Uterus (tissue), 4 donors: Measurements from ENCODE around the gene IGF2BP2. TPM values are rescaled to one million over a fixed set of nuclear protein-coding genes. Genes with fewer than 3 reads are reported as not detected.
"Not testable (repeated sequence)": the region's sequence is repeated elsewhere in the genome, so short reads cannot be mapped to it uniquely, and the experiment has no call there.

ENCODE experiments used
- DNase-seq, 2 donors: peaks; one replicate each; pipeline ENCODE4 v3.0.0-alpha.2; 2019 to 2020
- H3K27ac ChIP-seq, 2 donors: fragments of 200-600 bp; sonication (generic); 1 replicate in 1 of 2; 2 replicates in 1 of 2; pipeline ENCODE4 v1.5.1; 2016 to 2018
- H3K27me3 ChIP-seq, 2 donors: fragments of 200-600 bp; sonication (generic); one replicate each; pipeline ENCODE4 v1.5.1; 2018 to 2019; ENCODE audit warnings: control low read depth in 1 of 2
- H3K36me3 ChIP-seq, 2 donors: fragments of 200-600 bp; sonication (generic); one replicate each; pipeline ENCODE4 v1.5.1; 2019; ENCODE audit warnings: control low read depth in 1 of 2
- H3K4me1 ChIP-seq, 2 donors: fragments of 200-600 bp; sonication (generic); one replicate each; pipeline ENCODE4 v1.5.1; 2018 to 2019; ENCODE audit warnings: control low read depth in 1 of 2
- H3K4me3 ChIP-seq, 2 donors: fragments of 200-600 bp; sonication (generic); 1 replicate in 1 of 2; 2 replicates in 1 of 2; pipeline ENCODE4 v1.5.1; 2018 to 2019; ENCODE audit warnings: mild to moderate bottlenecking in 1 of 2
- H3K9me3 ChIP-seq, 2 donors: fragments of 200-600 bp; sonication (generic); one replicate each; pipeline ENCODE4 v1.5.1; 2019; ENCODE audit warnings: control low read depth in 1 of 2
- POLR2A ChIP-seq, 2 donors: fragments of 450-650 bp; IDR thresholded peaks; one replicate each; pipeline ENCODE4 v1.6.1; 2016; ENCODE audit warnings: antibody characterized with exemption in 2 of 2, mild to moderate bottlenecking in 1 of 2, moderate library complexity in 1 of 2
- intact Hi-C: fragments of 100-400 bp; cut with DNase I; formaldehyde crosslinking; loops from one replicate; pipeline ENCODE4 v1.15.1; 2023; ENCODE audit warnings: low total_unique reads
- total RNA-seq, 4 donors: library from RNA; depleted of rRNA in 3 of 4; stranded (reverse); fragments of >200 nt in 3 of 4; gene quantifications; one replicate each; pipeline versions ENCODE4 v1.1.0 to v1.2.4, GENCODE V29; 2014 to 2023
- TF ChIP-seq, protein P1 (sequence below), 4 experiments: fragments of 200-600 bp in 2 of 4; fragments of 450-650 bp in 2 of 4; sonication (generic) in 2 of 4; IDR thresholded peaks; one replicate each; pipeline ENCODE4 v1.5.1; 2016 to 2019; ENCODE audit warnings: antibody characterized with exemption in 4 of 4, mild to moderate bottlenecking in 2 of 4, moderate library complexity in 1 of 4
- donor health status: DM: yes; HTN: yes; CAD: no.

The IGF2BP2 gene
- total RNA-seq, 4 donors from 2014 or later: 2.9 to 65.6 (median 13.1) TPM

DNA sequence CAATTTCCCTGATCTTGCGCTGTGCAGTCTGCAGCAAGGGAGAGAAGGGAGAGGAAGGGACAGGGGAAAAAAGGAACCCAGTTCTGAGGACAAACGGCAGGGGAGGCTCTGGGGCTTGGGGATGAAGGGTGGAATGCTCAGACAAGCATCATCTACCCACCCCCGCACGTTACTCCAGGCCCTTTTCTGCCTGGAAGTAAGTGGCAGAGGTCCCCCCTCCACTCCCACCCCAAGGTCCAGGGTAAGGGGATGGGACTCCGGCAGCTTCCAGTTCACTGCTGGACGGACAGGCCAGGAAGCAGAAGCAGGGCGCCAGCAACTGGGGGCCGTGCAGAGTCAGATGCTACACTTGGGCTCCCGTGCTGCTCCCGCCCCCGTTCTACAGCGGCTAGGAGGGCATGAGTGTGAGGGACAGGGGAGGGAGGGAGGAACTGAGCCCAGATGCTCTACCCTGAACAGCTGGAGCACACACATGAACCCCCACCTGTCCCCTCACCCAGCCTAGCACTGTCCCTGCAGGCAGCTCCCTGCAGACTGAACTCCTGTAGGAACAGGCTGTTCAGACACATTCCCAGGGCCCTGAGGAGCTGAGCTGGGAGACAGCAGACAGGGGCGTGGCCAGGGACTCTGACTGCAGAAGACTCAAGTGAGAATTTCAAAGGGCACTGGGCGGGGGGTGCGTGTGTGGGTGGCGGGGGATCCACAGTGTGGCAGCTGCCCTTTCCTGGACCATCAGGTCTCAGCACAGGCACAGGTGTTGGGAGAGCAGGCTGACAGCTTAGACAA is 179.1 kb downstream of the IGF2BP2 start:
- Histone ChIP-seq H3K27ac (no peak overlapping the region), H3K4me1 (no peaks in the 10 kb centered on the region), H3K36me3 (no peaks in the 10 kb centered on the region), H3K4me3 (no peak overlapping the region), H3K9me3 (no peaks in the 10 kb centered on the region), H3K27me3 (no peaks in the 10 kb centered on the region)
- no peak for DNase-seq
- intact Hi-C loops: no loop called here
- TF ChIP-seq, protein P1, sequence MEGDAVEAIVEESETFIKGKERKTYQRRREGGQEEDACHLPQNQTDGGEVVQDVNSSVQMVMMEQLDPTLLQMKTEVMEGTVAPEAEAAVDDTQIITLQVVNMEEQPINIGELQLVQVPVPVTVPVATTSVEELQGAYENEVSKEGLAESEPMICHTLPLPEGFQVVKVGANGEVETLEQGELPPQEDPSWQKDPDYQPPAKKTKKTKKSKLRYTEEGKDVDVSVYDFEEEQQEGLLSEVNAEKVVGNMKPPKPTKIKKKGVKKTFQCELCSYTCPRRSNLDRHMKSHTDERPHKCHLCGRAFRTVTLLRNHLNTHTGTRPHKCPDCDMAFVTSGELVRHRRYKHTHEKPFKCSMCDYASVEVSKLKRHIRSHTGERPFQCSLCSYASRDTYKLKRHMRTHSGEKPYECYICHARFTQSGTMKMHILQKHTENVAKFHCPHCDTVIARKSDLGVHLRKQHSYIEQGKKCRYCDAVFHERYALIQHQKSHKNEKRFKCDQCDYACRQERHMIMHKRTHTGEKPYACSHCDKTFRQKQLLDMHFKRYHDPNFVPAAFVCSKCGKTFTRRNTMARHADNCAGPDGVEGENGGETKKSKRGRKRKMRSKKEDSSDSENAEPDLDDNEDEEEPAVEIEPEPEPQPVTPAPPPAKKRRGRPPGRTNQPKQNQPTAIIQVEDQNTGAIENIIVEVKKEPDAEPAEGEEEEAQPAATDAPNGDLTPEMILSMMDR (IDR thresholded peaks at IDR 0.05): no peak
- TF ChIP-seq POLR2A (IDR thresholded peaks at IDR 0.05): no peak

DNA sequence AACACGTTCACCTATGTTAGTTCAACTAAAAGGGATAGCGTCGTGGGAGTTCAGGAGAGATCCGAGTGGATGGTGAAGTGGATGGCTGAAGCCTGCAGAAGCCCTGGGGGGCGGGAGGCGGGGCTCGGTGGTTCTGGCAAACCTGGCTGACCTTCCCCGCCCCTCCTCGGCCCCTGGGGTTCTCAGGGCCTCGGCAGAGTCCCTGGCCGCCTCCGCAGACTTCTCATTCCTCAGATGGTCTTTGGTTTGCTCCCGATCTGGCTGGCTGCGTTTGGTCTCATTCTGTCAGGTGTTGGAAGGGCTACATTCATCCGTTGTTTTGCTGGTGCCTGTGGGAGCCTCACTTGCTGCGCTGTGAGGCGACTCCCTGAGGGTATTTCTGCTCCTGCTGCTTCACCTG is 179.7 kb downstream of the IGF2BP2 start:
- H3K36me3 ChIP-seq, H3K27me3 ChIP-seq, H3K9me3 ChIP-seq, DNase-seq, H3K4me1 ChIP-seq, H3K27ac ChIP-seq, intact Hi-C loops, H3K4me3 ChIP-seq: not testable (repeated sequence)

DNA sequence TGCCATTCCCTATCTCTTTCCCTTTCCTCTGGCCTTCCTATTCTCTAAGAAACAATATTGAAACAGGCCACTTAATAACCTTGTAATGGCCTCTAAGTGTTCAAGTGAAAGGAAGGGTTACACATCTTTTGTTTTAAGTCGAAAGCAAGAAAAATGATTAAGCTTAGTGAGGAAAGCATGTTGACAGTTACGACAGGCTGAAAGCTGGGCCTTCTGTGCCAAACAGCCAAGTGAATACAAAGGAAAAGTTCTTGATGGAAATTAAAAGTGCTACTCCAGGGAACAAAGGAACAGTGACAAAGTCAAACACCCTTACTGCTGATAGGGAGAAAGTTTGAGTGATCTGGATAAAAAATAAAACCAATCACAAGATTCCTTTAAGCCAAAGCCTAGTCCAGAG is 184.5 kb downstream of the IGF2BP2 start:
- H3K9me3 ChIP-seq: no peaks in the 10 kb centered on the region
- TF ChIP-seq, protein P1 (IDR thresholded peaks at IDR 0.05): no peak
- no peak for TF ChIP-seq POLR2A (IDR thresholded peaks at IDR 0.05)
- no peaks in the 10 kb centered on the region for H3K27me3 ChIP-seq
- no peak for DNase-seq
- no peaks in the 10 kb centered on the region for H3K36me3 ChIP-seq
- H3K27ac ChIP-seq: no peak overlapping the region
- no peaks in the 10 kb centered on the region for H3K4me1 ChIP-seq
- H3K4me3 ChIP-seq: no peak overlapping the region
- intact Hi-C loops: no loop called here

DNA sequence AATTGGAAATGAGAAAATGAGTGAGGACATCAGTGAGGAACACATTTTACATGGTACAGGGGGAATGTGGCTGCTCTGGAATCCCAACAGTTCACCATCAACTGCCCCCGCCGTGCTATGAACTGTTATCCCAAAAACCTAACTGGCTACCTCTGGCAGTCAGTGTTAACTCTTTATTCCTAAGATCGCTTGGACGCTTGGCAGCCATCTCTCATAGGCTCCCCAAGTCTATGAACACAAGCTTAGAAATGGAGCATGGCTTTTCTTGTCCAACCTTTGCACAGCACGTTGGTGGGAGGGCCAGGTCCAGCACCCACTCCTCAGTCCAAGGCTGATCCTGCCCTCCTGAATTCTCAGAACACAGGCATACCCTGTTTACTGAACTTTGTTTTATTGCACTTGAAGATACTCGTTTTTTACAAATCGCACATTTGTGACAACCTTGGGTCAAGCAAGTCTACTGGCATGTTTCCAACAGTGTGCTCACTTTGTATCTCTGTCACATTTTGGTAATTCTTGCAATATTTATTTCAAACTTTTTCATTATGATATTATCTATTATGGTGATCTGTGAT is 185.1 kb downstream of the IGF2BP2 start:
- H3K27ac ChIP-seq: no peak overlapping the region
- intact Hi-C loops: no loop called here
- H3K36me3 ChIP-seq: no peaks in the 10 kb centered on the region
- TF ChIP-seq, protein P1 (IDR thresholded peaks at IDR 0.05): no peak
- no peak for TF ChIP-seq POLR2A (IDR thresholded peaks at IDR 0.05)
- H3K4me1 ChIP-seq: no peaks in the 10 kb centered on the region
- H3K4me3 ChIP-seq: no peak overlapping the region
- no peaks in the 10 kb centered on the region for H3K27me3 ChIP-seq
- H3K9me3 ChIP-seq: no peaks in the 10 kb centered on the region
- DNase-seq: no peak

DNA sequence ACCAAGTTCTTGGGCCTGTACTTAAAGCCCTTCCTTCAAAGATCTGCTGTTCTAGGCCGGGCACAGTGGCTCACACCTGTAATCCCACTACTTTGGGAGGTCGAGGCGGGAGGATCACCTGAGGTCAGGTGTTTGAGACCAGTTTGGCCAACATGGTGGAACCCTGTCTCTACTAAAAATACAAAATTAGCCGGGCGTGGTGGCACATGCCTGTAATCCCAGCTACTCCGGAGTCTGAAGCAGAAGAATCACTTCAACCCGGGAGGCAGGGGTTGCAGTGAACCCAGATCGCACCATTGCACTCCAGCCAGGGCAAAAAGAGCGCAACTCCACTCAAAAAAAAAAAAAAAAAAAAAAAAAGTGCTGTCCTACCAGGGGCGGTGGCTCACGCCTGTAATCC is 186.2 kb downstream of the IGF2BP2 start:
- H3K27me3 ChIP-seq, DNase-seq, H3K36me3 ChIP-seq, H3K27ac ChIP-seq, H3K4me3 ChIP-seq, intact Hi-C loops, H3K4me1 ChIP-seq, H3K9me3 ChIP-seq: not testable (repeated sequence)

DNA sequence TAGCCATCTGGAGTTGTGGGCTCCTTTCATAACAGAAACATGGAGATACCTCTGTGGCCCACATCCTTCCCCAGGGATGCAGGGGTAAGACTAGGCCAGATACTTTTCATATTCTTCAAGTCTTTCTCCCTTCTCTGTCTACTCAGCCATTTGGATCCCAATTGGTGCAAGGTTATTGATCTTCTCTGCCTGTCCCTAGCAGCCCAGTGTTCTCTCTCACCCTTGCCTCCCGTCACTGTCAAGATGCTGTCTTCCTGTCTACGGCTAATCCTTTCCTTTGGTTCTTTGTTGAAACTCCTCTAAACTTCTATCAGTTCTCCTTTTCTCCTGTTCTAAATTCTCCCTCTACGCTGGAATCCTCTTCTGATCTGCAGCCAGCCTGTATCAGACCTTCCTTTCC is 187.5 kb downstream of the IGF2BP2 start:
- Histone ChIP-seq H3K36me3 (no peaks in the 10 kb centered on the region), H3K27ac (no peak overlapping the region), H3K9me3 (no peaks in the 10 kb centered on the region), H3K4me1 (no peaks in the 10 kb centered on the region), H3K4me3 (no peak overlapping the region), H3K27me3 (no peaks in the 10 kb centered on the region)
- intact Hi-C loops: no loop called here
- DNase-seq: no peak
- TF ChIP-seq POLR2A (IDR thresholded peaks at IDR 0.05): no peak
- TF ChIP-seq, protein P1 (IDR thresholded peaks at IDR 0.05): no peak
